GM21515 (cell line): ENCODE results near the gene OCIAD1.
"Not testable (repeated sequence)": the region's sequence is repeated elsewhere in the genome, so short reads cannot be mapped to it uniquely, and the experiment has no call there.

Experiments used
- ATAC-seq: cut with Tn5 transposase; IDR thresholded peaks from one replicate; pipeline ENCODE4 v1.9.1; 2021; ENCODE audit not compliant: unreplicated experiment

The OCIAD1 gene

DNA sequence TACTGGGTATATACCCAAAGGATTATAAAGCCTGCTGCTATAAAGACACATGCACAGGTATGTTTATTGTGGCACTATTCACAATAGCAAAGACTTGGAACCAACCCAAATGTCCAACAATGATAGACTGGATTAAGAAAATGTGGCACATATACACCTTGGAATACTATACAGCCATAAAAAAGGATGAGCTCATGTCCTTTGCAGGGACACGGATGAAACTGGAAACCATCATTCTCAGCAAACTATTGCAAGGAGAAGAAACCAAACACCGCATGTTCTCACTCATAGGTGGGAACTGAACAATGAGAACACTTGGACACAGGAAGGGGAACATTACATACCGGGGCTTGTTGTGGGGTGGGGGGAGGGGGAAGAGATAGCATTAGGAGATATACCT lies 58.9 kb downstream of the OCIAD1 start:
- ATAC-seq, result not testable (repeated sequence)

DNA sequence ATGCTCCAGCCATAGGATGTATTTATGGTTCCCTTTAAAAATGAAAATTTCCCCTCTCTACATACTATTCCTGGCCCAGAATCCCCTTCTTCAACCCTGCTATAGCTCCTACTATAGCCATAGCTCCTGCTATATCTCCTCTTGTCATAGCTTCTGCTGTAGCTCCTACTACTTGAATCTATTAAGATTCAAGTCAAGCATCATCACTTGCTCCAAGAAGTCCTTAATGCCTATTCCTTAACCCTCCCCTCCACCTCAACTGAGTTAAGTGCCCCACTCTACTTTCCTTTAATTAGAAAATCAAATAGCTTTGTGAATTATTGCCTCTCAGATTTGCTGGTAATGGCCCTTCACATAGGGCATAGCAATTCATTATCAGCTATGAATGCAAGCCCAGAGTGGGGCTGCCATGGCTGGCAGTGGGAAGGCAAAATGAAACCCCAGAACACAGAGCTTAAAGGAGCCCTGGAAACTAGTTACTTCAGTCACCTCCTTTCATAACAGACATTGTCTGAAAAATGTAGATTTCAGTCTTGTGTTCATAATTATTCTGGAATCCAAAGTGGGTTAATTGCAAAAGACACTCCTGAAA lies 60.2 kb downstream of the OCIAD1 start:
- no peak for ATAC-seq

DNA sequence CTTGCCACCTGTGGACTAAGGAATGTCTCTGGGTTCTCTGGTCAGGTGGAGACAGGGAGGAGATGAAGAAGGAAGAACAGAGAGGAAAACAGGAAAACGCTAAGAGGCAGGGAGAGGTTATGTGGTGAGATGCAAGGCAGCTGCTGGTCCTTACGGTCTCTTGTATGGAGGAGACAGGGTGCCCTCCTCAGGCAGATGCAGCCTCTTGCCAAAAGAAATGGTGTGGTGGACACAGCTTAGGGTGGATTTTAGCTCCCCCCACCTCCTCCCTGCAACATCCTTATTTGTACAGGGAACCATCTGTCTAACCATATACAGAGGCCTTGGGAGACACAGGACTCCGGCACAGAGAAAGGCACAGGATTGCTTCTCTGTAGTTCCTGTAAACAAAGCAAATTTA lies 66.0 kb downstream of the OCIAD1 start:
- ATAC-seq, result no peak

DNA sequence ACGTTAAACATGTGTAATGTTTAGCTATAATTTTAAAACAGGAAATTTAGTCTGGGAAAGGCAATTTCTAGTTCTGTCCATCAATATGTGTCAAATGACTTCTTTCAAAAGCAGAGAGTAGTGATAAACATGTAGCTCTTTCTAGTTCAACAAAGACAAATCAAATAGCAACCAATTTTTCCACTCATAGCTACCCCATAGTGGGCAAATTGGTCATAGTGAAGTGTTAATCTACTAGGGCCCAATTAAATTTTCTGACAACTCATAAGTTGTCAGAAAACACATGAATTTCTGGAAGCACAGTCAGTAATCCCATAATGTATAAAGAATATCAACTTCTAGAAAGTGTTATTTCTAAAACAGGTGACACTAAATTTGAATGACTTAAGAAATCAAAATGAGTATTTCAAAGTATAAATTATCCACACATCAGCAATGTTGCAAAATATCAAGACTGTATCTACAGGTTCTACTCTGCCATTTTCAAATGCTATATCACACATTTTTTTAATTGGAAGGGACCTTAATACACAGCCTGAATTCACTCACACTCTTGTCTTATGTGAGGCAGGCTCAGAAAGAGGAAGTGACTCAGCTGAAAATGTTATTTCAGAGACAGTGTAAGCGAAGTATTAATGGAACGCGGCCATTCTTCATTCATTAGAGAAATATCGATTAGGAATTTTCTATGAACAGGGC lies 68.0 kb downstream of the OCIAD1 start:
- no peak for ATAC-seq

DNA sequence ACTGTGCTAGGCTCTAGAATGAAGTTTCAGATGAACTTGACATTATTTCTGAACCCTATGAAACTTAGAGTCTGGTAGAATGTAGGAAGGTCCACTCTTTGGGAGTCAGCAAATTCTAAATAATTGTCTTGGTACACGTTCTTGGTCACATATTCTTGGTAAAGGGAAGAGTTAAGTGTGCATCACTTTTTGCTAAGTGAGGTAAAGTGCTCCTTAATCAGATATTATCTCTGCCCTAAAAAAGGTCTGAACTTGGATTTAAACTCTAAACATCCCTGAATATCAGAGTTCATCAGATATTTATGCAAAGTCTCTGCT lies 68.5 kb downstream of the OCIAD1 start:
- no peak for ATAC-seq

DNA sequence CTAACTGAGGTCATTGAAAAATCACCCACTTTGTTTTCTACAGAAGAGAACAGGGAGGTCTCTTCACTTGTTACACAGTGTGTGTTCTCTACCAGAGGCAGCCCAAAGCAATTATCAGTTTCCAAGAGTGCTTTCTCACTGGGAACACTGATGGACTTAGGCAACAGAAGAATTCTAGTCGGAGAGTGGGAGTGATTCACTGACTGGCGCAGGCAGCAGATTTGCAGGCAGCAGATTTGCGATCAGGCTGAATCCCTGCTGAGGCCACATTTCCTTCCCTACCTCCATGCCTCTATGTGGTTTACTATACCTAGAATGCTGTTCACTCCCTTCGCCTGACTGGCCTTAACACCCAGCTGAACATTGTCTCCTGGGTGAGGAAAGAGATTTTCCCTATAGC lies 69.1 kb downstream of the OCIAD1 start:
- no peak for ATAC-seq

DNA sequence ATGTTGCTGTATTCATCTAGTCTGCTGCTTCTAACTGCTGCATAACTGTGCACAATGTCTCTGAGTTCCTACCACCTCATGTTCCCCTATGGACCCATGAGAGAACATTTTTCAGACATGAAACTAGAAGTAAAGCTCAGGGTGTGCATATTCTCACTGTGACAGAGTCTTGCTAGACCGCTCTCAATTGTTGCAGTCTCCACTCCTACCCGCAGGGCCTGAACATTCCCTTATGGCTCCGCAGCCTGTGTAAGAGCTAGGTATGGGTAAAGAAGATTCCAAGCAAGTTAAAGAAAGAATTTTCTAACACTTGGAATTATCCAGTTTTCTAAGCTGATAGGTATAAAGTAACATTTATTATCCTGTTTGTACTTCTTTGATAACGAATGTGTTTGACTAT lies 70.3 kb downstream of the OCIAD1 start:
- ATAC-seq, result no peak

DNA sequence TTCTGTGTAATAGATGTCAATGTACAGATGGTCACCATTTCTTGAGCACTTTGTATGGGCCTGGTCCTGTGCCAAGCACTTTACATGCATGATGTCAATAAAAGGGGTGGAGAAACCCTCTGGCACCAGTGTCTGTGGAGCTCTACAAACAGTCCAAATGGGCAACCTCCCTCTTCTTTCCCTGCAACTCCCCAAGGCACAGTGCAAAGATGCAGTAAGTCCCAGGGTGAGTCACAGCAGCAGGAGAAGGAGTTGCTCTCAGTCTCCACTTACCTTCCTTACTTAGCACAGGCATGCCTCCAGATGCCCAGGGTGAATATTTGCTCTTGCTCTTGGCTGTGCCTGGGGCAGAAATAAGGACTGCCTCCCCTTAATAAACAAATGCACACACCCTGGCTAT lies 71.4 kb downstream of the OCIAD1 start:
- no peak for ATAC-seq

DNA sequence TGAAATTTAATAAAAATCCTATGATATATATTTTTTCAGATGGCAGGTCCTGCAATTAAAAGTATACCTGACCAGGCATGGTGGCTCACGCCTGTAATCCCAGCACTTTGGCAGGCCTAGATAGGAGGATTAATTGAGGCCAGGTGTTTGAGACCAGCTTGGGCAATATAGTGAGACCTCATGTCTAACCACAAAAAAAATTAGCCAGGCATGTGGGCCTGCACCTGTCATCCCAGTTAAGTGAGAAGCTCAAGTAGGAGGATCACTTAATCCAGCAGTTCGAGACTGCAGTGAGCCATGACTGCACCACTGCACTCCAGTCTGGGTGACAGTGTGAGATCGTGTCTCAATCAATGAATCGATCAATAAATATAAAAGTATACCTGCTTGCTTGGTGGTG lies 73.2 kb downstream of the OCIAD1 start:
- ATAC-seq, result no peak

DNA sequence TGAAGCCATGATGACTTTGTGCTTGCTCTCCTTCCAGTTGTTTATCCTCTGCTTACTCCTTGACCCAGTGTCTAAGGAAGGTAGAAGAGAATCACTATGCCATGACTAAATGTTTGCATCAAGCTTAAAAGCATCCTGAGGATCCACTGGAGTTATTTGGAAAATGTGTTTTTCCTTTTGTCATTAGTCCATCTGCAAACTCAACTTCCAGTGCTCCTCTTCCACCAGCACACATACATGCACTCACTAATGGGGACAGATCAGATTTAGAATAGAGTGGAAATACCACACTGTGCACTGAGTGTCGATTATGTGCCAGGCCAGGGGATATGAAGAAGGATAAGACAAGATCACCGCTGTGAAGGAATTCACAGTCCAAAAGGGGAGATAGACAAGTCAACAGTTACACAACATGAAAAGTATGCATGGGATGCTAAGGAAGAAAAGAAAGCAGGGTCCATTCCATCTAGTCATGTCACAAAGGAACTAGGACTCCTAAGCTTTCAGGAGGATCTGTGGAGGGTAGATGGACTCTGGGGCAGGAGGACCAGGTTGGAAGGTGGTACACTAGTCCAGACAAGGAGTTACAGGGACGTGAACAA lies 73.8 kb downstream of the OCIAD1 start:
- ATAC-seq, result no peak

DNA sequence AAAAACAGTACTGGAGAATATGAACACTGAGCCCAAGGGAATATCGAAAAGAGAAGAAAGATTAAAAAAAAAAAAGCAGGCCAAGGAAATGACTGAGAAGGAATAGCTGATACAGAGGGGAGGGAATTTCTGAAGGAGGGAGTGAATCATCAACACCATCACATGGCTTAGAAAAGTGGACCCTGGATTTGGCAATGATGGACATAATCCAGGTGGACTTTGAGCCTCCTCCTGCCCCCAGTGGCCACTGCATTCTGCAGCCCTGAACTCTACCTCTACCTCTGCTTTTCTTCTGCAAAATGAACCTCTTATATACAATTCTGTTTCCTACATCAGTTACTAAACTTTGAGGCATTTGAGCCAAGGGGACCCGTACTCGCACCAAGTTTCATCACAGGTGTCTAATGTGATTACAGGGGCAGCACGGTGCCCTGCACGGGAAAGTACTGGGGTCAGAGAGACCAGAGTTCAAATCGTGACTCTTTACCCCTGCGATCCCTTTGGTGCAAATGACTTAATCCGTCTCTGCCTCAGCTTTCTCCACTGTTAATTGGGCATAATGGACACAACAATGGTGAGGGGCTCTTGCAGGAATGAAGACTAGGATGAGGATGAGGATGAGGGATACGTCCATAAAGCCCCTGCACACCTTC lies 74.6 kb downstream of the OCIAD1 start:
- no peak for ATAC-seq

DNA sequence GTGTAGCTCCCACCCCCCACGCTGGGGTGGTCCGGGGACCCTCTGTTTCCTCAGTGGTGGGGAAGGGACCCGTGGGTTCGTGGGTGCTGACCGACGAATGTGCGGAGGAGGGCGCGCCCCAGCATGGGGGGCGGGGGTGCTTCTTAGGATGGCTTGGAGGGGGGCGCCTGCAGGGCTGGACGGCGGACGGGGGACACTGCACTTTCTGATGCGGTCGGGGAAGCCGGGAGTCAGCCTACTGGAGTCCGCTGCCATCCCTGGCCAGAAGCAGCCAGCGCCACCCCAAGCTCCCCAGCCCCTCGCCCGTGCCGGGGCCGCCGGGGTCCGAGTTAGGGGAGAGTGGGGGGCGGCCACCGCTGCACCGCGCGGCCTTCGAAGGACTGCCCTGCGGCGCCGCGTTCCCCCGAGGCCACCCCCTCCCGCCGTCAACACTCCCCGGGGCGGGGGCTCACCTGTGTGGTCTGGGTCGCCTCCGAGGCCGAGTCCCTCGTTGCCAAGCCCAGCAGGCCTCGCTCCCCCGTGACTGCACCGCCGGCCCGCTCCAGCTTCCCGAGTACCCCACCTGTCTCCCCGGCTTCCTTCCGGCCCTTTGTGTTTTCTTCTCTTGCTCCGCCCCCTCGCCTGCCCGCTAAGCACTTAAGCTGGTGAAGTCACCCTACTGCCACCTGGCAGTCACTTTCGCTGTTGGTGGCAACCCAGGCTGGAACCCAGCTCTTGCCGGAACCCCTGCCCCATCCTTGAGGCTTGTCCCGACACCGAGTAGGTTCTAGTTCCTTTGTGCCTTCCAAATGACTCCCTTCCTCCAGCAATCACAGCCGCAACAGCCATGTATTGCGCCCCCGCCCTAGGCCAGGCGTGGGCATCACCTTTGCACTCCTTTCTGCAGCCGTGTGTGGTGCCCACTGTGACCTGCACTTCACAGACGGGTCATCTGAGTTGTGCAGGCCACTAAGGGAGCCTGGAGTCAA lies 75.6 kb downstream of the OCIAD1 start, which contains the start of gene OCIAD2:
Gene OCIAD2, minus strand, starts transcription at position 569 of the 968 bp plus-strand sequence. CDS start 2,225 bp downstream, outside the sequence.
- ATAC-seq, result peak; percentile 96

DNA sequence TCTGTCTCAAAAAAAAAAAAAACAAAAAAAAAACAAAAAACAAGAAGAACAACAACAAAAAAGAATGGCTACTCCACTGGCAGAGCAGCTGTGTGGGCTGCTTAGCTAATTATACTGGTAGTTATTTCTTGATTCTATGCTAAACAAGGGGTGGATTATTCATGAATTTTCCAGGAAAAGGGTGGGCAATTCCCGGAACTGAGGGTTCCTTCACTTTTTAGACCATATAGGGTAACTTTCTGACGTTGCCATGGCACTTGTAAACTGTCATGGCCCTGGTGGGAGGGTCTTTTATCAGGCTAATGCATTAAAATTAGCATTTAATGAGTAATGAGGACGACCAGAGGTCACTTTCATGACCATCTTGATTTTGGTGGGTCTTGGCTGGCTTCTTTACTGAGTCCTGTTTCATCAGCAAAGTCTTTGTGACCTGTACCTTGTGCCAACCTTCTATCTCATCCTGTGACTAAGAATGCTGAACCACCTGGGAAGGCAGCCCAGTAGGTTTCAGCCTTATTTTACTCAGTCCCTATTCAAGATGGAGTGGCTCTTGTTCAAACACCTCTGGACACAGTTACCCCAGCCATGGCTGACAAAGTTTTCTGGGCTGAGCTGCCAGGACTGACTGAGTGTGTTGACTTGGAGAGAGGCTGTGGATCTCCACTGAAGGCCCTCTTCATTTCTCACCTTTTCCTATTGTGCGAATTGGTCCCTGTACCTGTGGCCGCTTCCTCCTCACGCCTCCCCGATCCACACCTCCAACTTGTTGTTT lies 77.0 kb downstream of the OCIAD1 start:
- ATAC-seq, result no peak

DNA sequence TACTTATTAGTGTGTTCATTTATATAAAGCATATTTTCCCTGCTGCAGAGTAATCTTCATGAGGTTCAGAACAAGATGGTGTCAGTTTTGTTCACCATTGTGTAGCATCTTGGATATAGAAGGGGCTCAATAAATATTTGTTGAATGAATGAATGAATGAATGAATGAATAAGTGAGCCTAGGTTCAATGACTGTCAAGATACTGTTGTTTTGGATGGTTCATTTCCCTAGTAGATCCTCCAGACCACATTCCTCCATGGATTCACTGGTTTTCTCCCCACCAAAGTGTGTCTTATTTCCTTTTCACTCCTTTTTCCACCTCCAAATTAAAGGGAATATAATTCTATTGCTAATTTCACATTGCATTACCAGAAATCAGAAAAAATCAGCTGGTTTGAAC lies 77.8 kb downstream of the OCIAD1 start:
- no peak for ATAC-seq

DNA sequence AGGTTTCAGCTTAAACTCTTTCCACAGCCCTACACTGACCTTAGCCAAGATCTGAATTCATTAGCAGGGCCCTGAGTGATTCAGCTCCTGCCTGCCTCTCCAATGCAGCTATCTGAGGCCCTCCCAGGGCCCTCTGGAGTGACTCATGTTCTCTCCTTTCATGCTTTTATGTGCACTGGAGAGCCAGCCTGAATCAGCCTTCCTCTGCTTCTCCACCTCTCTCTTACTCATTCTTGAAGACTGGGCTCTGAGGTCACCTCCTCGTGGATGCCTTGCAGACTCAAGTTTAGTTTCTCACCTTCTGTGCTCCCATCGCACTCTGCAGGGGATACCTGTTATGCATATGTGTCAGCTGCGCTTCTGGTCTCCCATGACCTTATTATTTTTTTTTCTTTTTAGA lies 78.8 kb downstream of the OCIAD1 start:
- ATAC-seq, result no peak

DNA sequence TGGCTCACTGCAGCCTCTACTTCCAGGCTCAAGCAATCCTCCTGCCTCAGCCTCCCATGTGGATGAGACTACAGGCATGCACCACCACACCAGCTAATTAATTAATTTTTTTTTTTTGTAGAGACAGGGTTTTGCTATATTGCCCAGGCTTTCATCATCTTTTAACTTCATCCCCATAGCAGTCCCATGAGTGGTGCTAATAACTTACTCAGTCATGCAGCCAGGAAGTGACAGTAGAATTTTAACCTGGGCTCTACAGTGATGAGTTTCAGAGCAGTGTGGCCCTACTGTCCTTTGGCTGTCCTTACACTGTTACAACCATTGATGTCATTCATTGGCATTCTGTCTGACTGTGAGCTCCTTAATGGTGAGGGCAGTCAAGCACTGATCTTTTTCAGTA lies 79.6 kb downstream of the OCIAD1 start:
- ATAC-seq, result no peak
